PC-3 (cell line): ENCODE results near the gene TRAPPC10. TPM values are rescaled to one million over a fixed set of nuclear protein-coding genes. Genes with fewer than 3 reads are reported as not detected.
A peak's percentile ranks its signal among the peaks of the same experiment; 100 is the strongest.

ENCODE experiments used
- ATAC-seq: fragments of 200-7000 bp; cut with Tn5 transposase; 2 replicates; pipeline ENCODE4 v1.9.1; 2020; ENCODE audit warnings: mild to moderate bottlenecking, moderate library complexity
- BruUV-seq: library from RNA; stranded (reverse); fragments of 400-500 nt; replicated peaks from 2 replicates; lab custom pipeline; 2021; lab: Mats Ljungman, UMichigan
- CTCF ChIA-PET: fragments of 300-600 bp; sonication (Branson Sonifier 250); formaldehyde crosslinking; loops from one replicate; lab custom pipeline; 2022; ENCODE audit warnings: antibody characterized with exemption; lab: Charles Lee
- POLR2A ChIA-PET: fragments of 300-600 bp; sonication (Branson Sonifier 250); formaldehyde crosslinking; loops from one replicate; lab custom pipeline; 2022; ENCODE audit warnings: antibody characterized with exemption; ENCODE audit not compliant: unreplicated experiment; lab: Charles Lee
- DNase-seq: peaks from one replicate; pipeline ENCODE4 v3.0.0-alpha.2; 2015
- H2AFZ ChIP-seq: fragments of 300-600 bp; sonication (generic); 2 replicates; pipeline ENCODE4 v1.6.0; 2016; ENCODE audit warnings: antibody characterized with exemption, low read length
- H3F3A ChIP-seq: fragments of 300-600 bp; sonication (generic); one replicate; pipeline ENCODE4 v1.6.0; 2017; ENCODE audit warnings: antibody characterized with exemption, low read length, control low read depth, mild to moderate bottlenecking; ENCODE audit not compliant: unreplicated experiment
- H3K27ac ChIP-seq: fragments of 300-600 bp; sonication (generic); 2 replicates; pipeline ENCODE4 v1.5.1; 2016; ENCODE audit warnings: mild to moderate bottlenecking, low read length
- H3K27me3 ChIP-seq: fragments of 300-600 bp; sonication (generic); 2 replicates; pipeline ENCODE4 v1.6.1; 2016; ENCODE audit warnings: low read length, mixed read lengths
- H3K36me3 ChIP-seq: fragments of 300-600 bp; sonication (generic); 2 replicates; pipeline ENCODE4 v1.6.1; 2016; ENCODE audit warnings: low read depth, mixed run types, low read length, mixed read lengths
- H3K4me1 ChIP-seq: fragments of 300-600 bp; sonication (generic); 2 replicates; pipeline ENCODE4 v1.5.1; 2016; ENCODE audit warnings: low read length; ENCODE audit not compliant: insufficient read depth
- H3K4me2 ChIP-seq: fragments of 300-600 bp; sonication (generic); 2 replicates; pipeline ENCODE4 v1.6.0; 2016; ENCODE audit warnings: low read length
- H3K4me3 ChIP-seq: fragments of 300-600 bp; sonication (generic); 2 replicates; pipeline ENCODE4 v1.5.1; 2016; ENCODE audit warnings: mild to moderate bottlenecking, low read length, mixed read lengths
- H3K79me2 ChIP-seq: fragments of 300-600 bp; sonication (generic); 2 replicates; pipeline ENCODE4 v1.6.1; 2017; ENCODE audit warnings: low read length, mixed read lengths
- H3K9ac ChIP-seq: fragments of 300-600 bp; sonication (generic); 2 replicates; pipeline ENCODE4 v1.6.0; 2016; ENCODE audit warnings: mild to moderate bottlenecking, low read length
- H3K9me2 ChIP-seq: fragments of 300-600 bp; sonication (generic); replicated peaks from 2 replicates; pipeline ENCODE4 v1.6.1; 2016; ENCODE audit warnings: mixed run types, low read length, mixed read lengths
- H3K9me3 ChIP-seq: fragments of 300-600 bp; sonication (generic); 2 replicates; pipeline ENCODE4 v1.6.1; 2016; ENCODE audit warnings: low read length, mixed read lengths
- H4K20me1 ChIP-seq: fragments of 300-600 bp; sonication (generic); 2 replicates; pipeline ENCODE4 v1.6.1; 2016; ENCODE audit warnings: low read length, mixed read lengths
- CTCF ChIP-seq: fragments of 300-600 bp; sonication (generic); conservative IDR thresholded peaks from 2 replicates; pipeline ENCODE4 v1.5.1; 2017; ENCODE audit warnings: antibody characterized with exemption, low read depth, mild to moderate bottlenecking, low read length
- EZH2 ChIP-seq: fragments of 300-600 bp; sonication (generic); IDR thresholded peaks from one replicate; pipeline ENCODE4 v1.6.1; 2017; ENCODE audit warnings: antibody characterized with exemption, mild to moderate bottlenecking, low read length; ENCODE audit not compliant: unreplicated experiment
- EZH2phosphoT487 ChIP-seq: fragments of 300-600 bp; sonication (generic); IDR thresholded peaks from 2 replicates; pipeline ENCODE4 v1.6.1; 2018; ENCODE audit warnings: mild to moderate bottlenecking, antibody characterized with exemption, low read length, borderline replicate concordance
- intact Hi-C: fragments of 100-400 bp; cut with micrococcal nuclease; formaldehyde crosslinking; loops from 2 replicates; pipeline ENCODE4 v1.9.0; 2023
- total RNA-seq: library from RNA; depleted of rRNA; stranded (reverse); fragments of >200 nt; gene quantifications from 2 replicates; pipeline ENCODE4 v1.2.3, GENCODE V29; 2014

The TRAPPC10 gene
- total RNA-seq, 1 experiment from 2014 or later, result 31.4 TPM

GRCh38 chr21:44053567-44053966 lies 41.5 kb downstream of the TRAPPC10 start:
- H3K4me2 ChIP-seq, result no peak overlapping the region
- peaks cover 20% of the 10 kb centered on the region; the same call in 1 of the 2 replicates for H3K36me3 ChIP-seq
- intact Hi-C loops, result no loop called here
- H3K79me2 ChIP-seq, result peaks cover 19% of the 10 kb centered on the region; the same call in 1 of the 2 replicates
- H4K20me1 ChIP-seq, result no peaks in the 10 kb centered on the region
- TF ChIP-seq CTCF (no peak), EZH2 (no peak), EZH2phosphoT487 (no peak)
- H3K27ac ChIP-seq, result no peak overlapping the region
- no peaks in the 10 kb centered on the region for H3K9me2 ChIP-seq
- no peak overlapping the region for H3K9ac ChIP-seq
- no peak for DNase-seq
- no peaks in the 10 kb centered on the region for H3K27me3 ChIP-seq
- no peaks in the 10 kb centered on the region for H3K9me3 ChIP-seq
- no peaks in the 10 kb centered on the region for H3K4me1 ChIP-seq
- BruUV-seq, result no TSS peak
- ATAC-seq, result no peak
- H2AFZ ChIP-seq, result no peak overlapping the region
- H3F3A ChIP-seq, result no peaks in the 10 kb centered on the region
- no peak overlapping the region for H3K4me3 ChIP-seq
- CTCF ChIA-PET, result no interaction called here
- POLR2A ChIA-PET, result no interaction called here

- no peaks in the 10 kb centered on the region for H4K20me1 ChIP-seq
- TF ChIP-seq EZH2phosphoT487, result no peak
- no peak for TF ChIP-seq CTCF
- TF ChIP-seq EZH2, result no peak
- DNase-seq (no peak), ATAC-seq (peak; percentile 18; the same call in 1 of the 2 replicates)
- no peaks in the 10 kb centered on the region for H3K9me3 ChIP-seq
- no peak overlapping the region for H2AFZ ChIP-seq
- intact Hi-C loops, result no loop called here
- no peaks in the 10 kb centered on the region for H3K27me3 ChIP-seq
- no peak overlapping the region for H3K27ac ChIP-seq
- H3F3A ChIP-seq, result no peaks in the 10 kb centered on the region
- H3K9ac ChIP-seq, result no peak overlapping the region
- CTCF ChIA-PET, result interaction anchor here (0.7 kb wide), 1 partner anchor 755 kb away, joined by 3 read pairs; no protein-coding TSS in a partner anchor
- no peaks in the 10 kb centered on the region for H3K4me1 ChIP-seq
- no peaks in the 10 kb centered on the region for H3K9me2 ChIP-seq
- H3K4me3 ChIP-seq, result no peak overlapping the region
- peaks cover 26% of the 10 kb centered on the region; the same call in 1 of the 2 replicates for H3K36me3 ChIP-seq
- H3K4me2 ChIP-seq, result no peak overlapping the region
- POLR2A ChIA-PET, result no interaction called here
- peaks cover 19% of the 10 kb centered on the region; the same call in 1 of the 2 replicates for H3K79me2 ChIP-seq
- no TSS peak for BruUV-seq
Observed at GRCh38 chr21:44054710-44055109, 42.6 kb downstream of the TRAPPC10 start.

- H3F3A ChIP-seq, result no peaks in the 10 kb centered on the region
- no peaks in the 10 kb centered on the region for H3K27me3 ChIP-seq
- H3K4me1 ChIP-seq, result no peaks in the 10 kb centered on the region
- no peak overlapping the region for H2AFZ ChIP-seq
- H3K9me3 ChIP-seq, result no peaks in the 10 kb centered on the region
- peaks cover 32% of the 10 kb centered on the region; the same call in 1 of the 2 replicates for H3K36me3 ChIP-seq
- CTCF ChIA-PET, result interaction anchor here (0.7 kb wide), 1 partner anchor 43 kb away, joined by 6 read pairs; no protein-coding TSS in a partner anchor
- H3K9ac ChIP-seq, result no peak overlapping the region
- no peaks in the 10 kb centered on the region for H4K20me1 ChIP-seq
- no peaks in the 10 kb centered on the region for H3K9me2 ChIP-seq
- ATAC-seq, result no peak
- no peak for DNase-seq
- TF ChIP-seq EZH2 (no peak), CTCF (no peak), EZH2phosphoT487 (no peak)
- POLR2A ChIA-PET, result no interaction called here
- no peak overlapping the region for H3K4me3 ChIP-seq
- BruUV-seq, result no TSS peak
- no peak overlapping the region for H3K27ac ChIP-seq
- intact Hi-C loops, result no loop called here
- H3K79me2 ChIP-seq, result peaks cover 11% of the 10 kb centered on the region; the same call in 1 of the 2 replicates
- H3K4me2 ChIP-seq, result no peak overlapping the region
Observed at GRCh38 chr21:44057055-44057454, 44.9 kb downstream of the TRAPPC10 start.
